HCT116 (cell line): ENCODE data around the gene RPS6KA1. TPM values are rescaled to one million over a fixed set of nuclear protein-coding genes. Genes with fewer than 3 reads are reported as not detected.

Experiments
- ATAC-seq: fragments of 200-7000 bp; cut with Tn5 transposase; 2 replicates; pipeline ENCODE4 v1.9.1; 2020; ENCODE audit warnings: mild to moderate bottlenecking, moderate library complexity
- BruUV-seq: library from RNA; stranded (reverse); fragments of 400-500 nt; replicated peaks from 2 replicates; lab custom pipeline; 2021; lab: Mats Ljungman, UMichigan
- CTCF ChIA-PET: fragments of 300-600 bp; sonication (Branson Sonifier 250); formaldehyde crosslinking; loops from one replicate; lab custom pipeline; 2021; ENCODE audit warnings: antibody characterized with exemption; lab: Charles Lee
- POLR2A ChIA-PET: fragments of 300-600, 350-600 bp; sonication (Branson Sonifier 250); formaldehyde crosslinking; loops from one replicate; lab custom pipeline; 2021; ENCODE audit warnings: antibody characterized with exemption; lab: Charles Lee
- RAD21 ChIA-PET, 2 experiments: fragments of 300-600 bp; sonication (Branson Sonifier 250); formaldehyde crosslinking; loops; one replicate each; lab custom pipeline; 2023; ENCODE audit warnings: low total read pairs in 2 of 2; ENCODE audit not compliant: uncharacterized antibody in 2 of 2, unreplicated experiment in 2 of 2, low non-redundant PET in 1 of 2; lab: Charles Lee
- DNase-seq: peaks from one replicate; pipeline ENCODE4 v3.0.0-alpha.2; 2010; ENCODE audit warnings: low read depth, low spot score
- H2AFZ ChIP-seq: fragments of 200-600 bp; shearing (Covaris generic), sonication (generic); 2 replicates; pipeline ENCODE4 v1.6.1; 2017; ENCODE audit warnings: low read depth, mixed run types, mixed read lengths, antibody characterized with exemption, low read length; ENCODE audit not compliant: poor library complexity, severe bottlenecking
- H3K27ac ChIP-seq: 2 replicates; pipeline ENCODE4 v1.5.1; 2012; ENCODE audit warnings: low read depth, low read length
- H3K27me3 ChIP-seq: fragments of 200-600 bp; sonication (generic); 2 replicates; pipeline ENCODE4 v1.6.1; 2016; ENCODE audit warnings: mixed run types, low read length, mixed read lengths; ENCODE audit not compliant: insufficient read depth
- H3K36me3 ChIP-seq, 2 experiments: fragments of 200-500 bp in 1 of 2; fragments of 200-600 bp in 1 of 2; sonication (Bioruptor generic) in 1 of 2; sonication (generic) in 1 of 2; 2 replicates each; pipeline versions ENCODE4 v1.5.1 to v1.6.1; 2014 to 2016; ENCODE audit warnings: low read length in 2 of 2, inconsistent platforms in 1 of 2, mixed read lengths in 1 of 2, mixed run types in 1 of 2; ENCODE audit not compliant: insufficient read depth in 2 of 2, control insufficient read depth in 1 of 2
- H3K4me1 ChIP-seq, 2 experiments: fragments of 200-600 bp in 1 of 2; sonication (generic) in 1 of 2; 2 replicates each; pipeline versions ENCODE4 v1.5.1 to v1.6.1; 2012 to 2017; ENCODE audit warnings: low read length in 2 of 2, inconsistent platforms in 1 of 2, mild to moderate bottlenecking in 1 of 2, mixed read lengths in 1 of 2, mixed run types in 1 of 2, moderate library complexity in 1 of 2; ENCODE audit not compliant: insufficient read depth in 2 of 2, control insufficient read depth in 1 of 2
- H3K4me2 ChIP-seq: fragments of 200-600 bp; sonication (generic); 2 replicates; pipeline ENCODE4 v1.6.1; 2017; ENCODE audit warnings: mixed run types, low read length, mixed read lengths
- H3K4me3 ChIP-seq, 2 experiments: fragments of 200-600 bp in 1 of 2; sonication (generic) in 1 of 2; replicated peaks in 1 of 2; 2 replicates each; pipeline ENCODE4 v1.5.1; 2011 to 2016; ENCODE audit warnings: low read length in 2 of 2, control low read depth in 1 of 2, low read depth in 1 of 2, mild to moderate bottlenecking in 1 of 2, mixed read lengths in 1 of 2, mixed run types in 1 of 2
- H3K79me2 ChIP-seq: fragments of 200-600 bp; sonication (generic); 2 replicates; pipeline ENCODE4 v1.6.1; 2017; ENCODE audit warnings: mild to moderate bottlenecking, mixed run types, low read length, moderate library complexity, mixed read lengths; ENCODE audit not compliant: insufficient read depth
- H3K9ac ChIP-seq: fragments of 200-600 bp; sonication (generic); 2 replicates; pipeline ENCODE4 v1.6.1; 2016; ENCODE audit warnings: low read length, mixed read lengths
- H3K9me2 ChIP-seq: fragments of 200-600 bp; sonication (generic), shearing (Covaris generic); 2 replicates; pipeline ENCODE4 v1.6.1; 2017; ENCODE audit warnings: mixed run types, mild to moderate bottlenecking, moderate library complexity; ENCODE audit not compliant: insufficient read depth
- H3K9me3 ChIP-seq, 2 experiments: fragments of 200-500 bp in 1 of 2; fragments of 200-600 bp in 1 of 2; sonication (Bioruptor generic) in 1 of 2; sonication (generic) in 1 of 2; 2 replicates each; pipeline ENCODE4 v1.6.1; 2014 to 2017; ENCODE audit warnings: low read length in 2 of 2, mixed read lengths in 2 of 2, inconsistent platforms in 1 of 2, low read depth in 1 of 2, mild to moderate bottlenecking in 1 of 2, mixed run types in 1 of 2, moderate library complexity in 1 of 2; ENCODE audit not compliant: control insufficient read depth in 1 of 2, insufficient read depth in 1 of 2
- H4K20me1 ChIP-seq: fragments of 200-600 bp; sonication (generic), shearing (Covaris generic); 2 replicates; pipeline ENCODE4 v1.6.1; 2017; ENCODE audit warnings: mixed run types, mild to moderate bottlenecking, moderate library complexity; ENCODE audit not compliant: insufficient read depth
- CEBPB ChIP-seq: IDR thresholded peaks from 2 replicates; pipeline ENCODE4 v1.6.1; 2012; ENCODE audit warnings: low read depth
- EZH2 ChIP-seq: fragments of 200-600 bp; sonication (generic); IDR thresholded peaks from 2 replicates; pipeline ENCODE4 v1.6.1; 2017; ENCODE audit warnings: antibody characterized with exemption, mixed run types
- EZH2phosphoT487 ChIP-seq: fragments of 200-600 bp; IDR thresholded peaks from 2 replicates; pipeline ENCODE4 v1.6.1; 2018; ENCODE audit warnings: antibody characterized with exemption, borderline replicate concordance
- REST ChIP-seq: IDR thresholded peaks from 2 replicates; pipeline ENCODE4 v1.6.1; 2012; ENCODE audit warnings: low read depth
- SIN3A ChIP-seq: IDR thresholded peaks from 2 replicates; pipeline ENCODE4 v1.6.1; 2012; ENCODE audit warnings: low read depth
- SP1 ChIP-seq: IDR thresholded peaks from 2 replicates; pipeline ENCODE4 v1.6.1; 2012; ENCODE audit warnings: low read depth
- SRF ChIP-seq: IDR thresholded peaks from 2 replicates; pipeline ENCODE4 v1.6.1; 2012; ENCODE audit warnings: low read depth
- TCF7L2 ChIP-seq: IDR thresholded peaks from 2 replicates; pipeline ENCODE4 v1.7.0; 2011; ENCODE audit warnings: borderline replicate concordance, inconsistent platforms; ENCODE audit not compliant: insufficient read depth, insufficient read length; ENCODE audit errors: extremely low read depth
- ZBTB33 ChIP-seq: IDR thresholded peaks from 2 replicates; pipeline ENCODE4 v1.6.1; 2011; ENCODE audit warnings: mild to moderate bottlenecking, low read length, moderate library complexity; ENCODE audit not compliant: insufficient replicate concordance; ENCODE audit errors: extremely low read depth
- ZNF274 ChIP-seq: fragments of 200-500 bp; sonication (Bioruptor generic); IDR thresholded peaks from 2 replicates; pipeline ENCODE4 v1.6.1; 2014; ENCODE audit warnings: mild to moderate bottlenecking, low read depth, low read length, inconsistent platforms
- intact Hi-C: fragments of 100-400 bp; cut with micrococcal nuclease; formaldehyde crosslinking; loops from 2 replicates; pipeline ENCODE4 v1.10.0; 2022
- total RNA-seq: library from RNA; stranded (reverse); gene quantifications from one replicate; pipeline ENCODE4 v1.2.1, GENCODE V29; 2021; ENCODE audit not compliant: unreplicated experiment
- TF ChIP-seq, protein P1 (sequence below), 3 experiments: fragments of 200-600 bp in 1 of 3; sonication (generic) in 1 of 3; IDR thresholded peaks in 2 of 3; conservative IDR thresholded peaks in 1 of 3; 2 replicates each; pipeline ENCODE4 v1.5.1; 2012 to 2017; ENCODE audit warnings: low read depth in 2 of 3, low read length in 2 of 3, antibody characterized with exemption in 1 of 3, borderline replicate concordance in 1 of 3, control low read depth in 1 of 3, mild to moderate bottlenecking in 1 of 3, mixed read lengths in 1 of 3, mixed run types in 1 of 3, moderate library complexity in 1 of 3; ENCODE audit not compliant: insufficient read depth in 1 of 3

RPS6KA1 gene
- total RNA-seq, 1 experiment from 2014 or later: 47.0 TPM

GRCh38 chr1:26579681-26580111 lies 50.1 kb downstream of the RPS6KA1 start:
- no peak overlapping the region for H3K27ac ChIP-seq
- H3K79me2 ChIP-seq: no peaks in the 10 kb centered on the region
- TF ChIP-seq EZH2phosphoT487 (no peak), EZH2 (no peak), ZNF274 (no peak), CEBPB (no peak), SIN3A (no peak), ZBTB33 (no peak), SRF (no peak), TCF7L2 (no peak), SP1 (no peak), REST (no peak)
- TF ChIP-seq, protein P1, sequence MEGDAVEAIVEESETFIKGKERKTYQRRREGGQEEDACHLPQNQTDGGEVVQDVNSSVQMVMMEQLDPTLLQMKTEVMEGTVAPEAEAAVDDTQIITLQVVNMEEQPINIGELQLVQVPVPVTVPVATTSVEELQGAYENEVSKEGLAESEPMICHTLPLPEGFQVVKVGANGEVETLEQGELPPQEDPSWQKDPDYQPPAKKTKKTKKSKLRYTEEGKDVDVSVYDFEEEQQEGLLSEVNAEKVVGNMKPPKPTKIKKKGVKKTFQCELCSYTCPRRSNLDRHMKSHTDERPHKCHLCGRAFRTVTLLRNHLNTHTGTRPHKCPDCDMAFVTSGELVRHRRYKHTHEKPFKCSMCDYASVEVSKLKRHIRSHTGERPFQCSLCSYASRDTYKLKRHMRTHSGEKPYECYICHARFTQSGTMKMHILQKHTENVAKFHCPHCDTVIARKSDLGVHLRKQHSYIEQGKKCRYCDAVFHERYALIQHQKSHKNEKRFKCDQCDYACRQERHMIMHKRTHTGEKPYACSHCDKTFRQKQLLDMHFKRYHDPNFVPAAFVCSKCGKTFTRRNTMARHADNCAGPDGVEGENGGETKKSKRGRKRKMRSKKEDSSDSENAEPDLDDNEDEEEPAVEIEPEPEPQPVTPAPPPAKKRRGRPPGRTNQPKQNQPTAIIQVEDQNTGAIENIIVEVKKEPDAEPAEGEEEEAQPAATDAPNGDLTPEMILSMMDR (IDR thresholded peaks at IDR 0.05 in 2 of 3, conservative IDR thresholded peaks at IDR 0.05 in 1 of 3; ENCODE audit: borderline replicate concordance in 1 of 3, insufficient read depth in 1 of 3, low read depth in 2 of 3, low read length in 2 of 3): no peak
- DNase-seq (no peak), ATAC-seq (no peak)
- no peaks in the 10 kb centered on the region for H3K9me2 ChIP-seq
- RAD21 ChIA-PET: no interaction called here
- H3K4me3 ChIP-seq: no peak overlapping the region
- H3K9me3 ChIP-seq: no peaks in the 10 kb centered on the region
- POLR2A ChIA-PET: no interaction called here
- no peak overlapping the region for H3K9ac ChIP-seq
- no peaks in the 10 kb centered on the region for H3K27me3 ChIP-seq
- intact Hi-C loops: no loop called here
- no peaks in the 10 kb centered on the region for H4K20me1 ChIP-seq
- peaks cover 0 to 4% of the 10 kb centered on the region in 2 experiments; a peak in 1 of 4 replicates for H3K4me1 ChIP-seq
- no peak overlapping the region for H2AFZ ChIP-seq
- BruUV-seq: no TSS peak
- no peak overlapping the region for H3K4me2 ChIP-seq
- H3K36me3 ChIP-seq: 0 out of 4 replicates have a peak, but pooled peaks cover 2% of the 10 kb centered on the region in 2 experiments
- CTCF ChIA-PET: no interaction called here
